Upper lobe of left lung (tissue), 6 donors: ENCODE results near the gene CAMTA2. TPM values are rescaled to one million over a fixed set of nuclear protein-coding genes. Genes with fewer than 3 reads are reported as not detected.
"Not testable (repeated sequence)": the region's sequence is repeated elsewhere in the genome, so short reads cannot be mapped to it uniquely, and the experiment has no call there.

Source experiments
- ATAC-seq, 2 donors: fragments of 200-7000 bp; cut with Tn5 transposase; one replicate each; pipeline ENCODE4 v1.9.1; 2022; ENCODE audit warnings: mild to moderate bottlenecking in 2 of 2, moderate library complexity in 2 of 2; ENCODE audit not compliant: low FRiP score in 2 of 2
- DNase-seq, 2 donors: peaks; one replicate each; pipeline ENCODE4 v3.0.0-alpha.2; 2019 to 2020
- H3K27ac ChIP-seq, 4 donors: fragments of 200-600 bp; sonication (generic); one replicate each; pipeline ENCODE4 v1.5.1; 2016 to 2019
- H3K27me3 ChIP-seq, 4 donors: fragments of 200-600 bp; sonication (generic); one replicate each; pipeline ENCODE4 v1.5.1; 2017 to 2019
- H3K36me3 ChIP-seq, 4 donors: fragments of 200-600 bp; sonication (generic); one replicate each; pipeline ENCODE4 v1.5.1; 2016 to 2019
- H3K4me1 ChIP-seq, 4 donors: fragments of 200-600 bp; sonication (generic); one replicate each; pipeline ENCODE4 v1.5.1; 2018 to 2019
- H3K4me3 ChIP-seq, 4 donors: fragments of 200-600 bp; sonication (generic); one replicate each; pipeline ENCODE4 v1.5.1; 2017 to 2019; ENCODE audit warnings: mild to moderate bottlenecking in 2 of 4, moderate library complexity in 1 of 4
- H3K9me3 ChIP-seq, 4 donors: fragments of 200-600 bp; sonication (generic); one replicate each; pipeline ENCODE4 v1.5.1; 2018 to 2019
- EP300 ChIP-seq, 4 donors: sonication (generic); formaldehyde crosslinking; IDR thresholded peaks; one replicate each; pipeline ENCODE4 v1.5.1; 2017; ENCODE audit warnings: antibody characterized with exemption in 4 of 4, control low read depth in 2 of 4
- POLR2A ChIP-seq, 4 donors: fragments of 450-650 bp; IDR thresholded peaks; one replicate each; pipeline ENCODE4 v1.5.1; 2016 to 2017; ENCODE audit warnings: antibody characterized with exemption in 4 of 4, mild to moderate bottlenecking in 2 of 4
- POLR2AphosphoS5 ChIP-seq, 2 donors: sonication (generic); formaldehyde crosslinking; IDR thresholded peaks; one replicate each; pipeline ENCODE4 v1.5.1; 2017; ENCODE audit warnings: antibody characterized with exemption in 2 of 2
- WGBS, 2 donors: methylation state at CpG; one replicate each; pipeline ENCODE4 v1.1.5; 2017 to 2018; 5-methylcytosine and 5-hydroxymethylcytosine counted together
- total RNA-seq, 6 donors: library from RNA; depleted of rRNA in 4 of 6; stranded (reverse); fragments of >200 nt in 4 of 6; gene quantifications; one replicate each; pipeline versions ENCODE4 v1.1.0 to v1.2.1, GENCODE V29; 2016 to 2021
- TF ChIP-seq, protein P1 (sequence below), 6 experiments: fragments of 450-650 bp in 4 of 6; fragments of 200-600 bp in 2 of 6; sonication (generic) in 2 of 6; IDR thresholded peaks; one replicate each; pipeline ENCODE4 v1.5.1; 2016 to 2019; ENCODE audit warnings: antibody characterized with exemption in 6 of 6
- donor health status: DM: no; HTN: no; CAD: no; lungs with moderate emphysema.
- donor health status: DM: no; HTN: yes; CAD: no; lungs with severe emphysema.

The CAMTA2 gene
- total RNA-seq, 6 donors from 2014 or later, result 27.1 to 162 (median 50.8) TPM

DNA sequence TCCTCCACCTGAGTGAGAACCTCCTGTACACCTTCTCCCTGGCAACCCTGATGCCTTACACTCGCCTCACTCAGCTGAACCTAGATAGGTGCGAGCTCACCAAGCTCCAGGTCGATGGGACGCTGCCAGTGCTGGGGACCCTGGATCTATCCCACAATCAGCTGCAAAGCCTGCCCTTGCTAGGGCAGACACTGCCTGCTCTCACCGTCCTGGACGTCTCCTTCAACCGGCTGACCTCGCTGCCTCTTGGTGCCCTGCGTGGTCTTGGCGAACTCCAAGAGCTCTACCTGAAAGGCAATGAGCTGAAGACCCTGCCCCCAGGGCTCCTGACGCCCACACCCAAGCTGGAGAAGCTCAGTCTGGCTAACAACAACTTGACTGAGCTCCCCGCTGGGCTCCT is 54.7 kb downstream of the CAMTA2 start:
- no peak for TF ChIP-seq POLR2A (IDR thresholded peaks at IDR 0.05)
- TF ChIP-seq EP300 (IDR thresholded peaks at IDR 0.05), result no peak
- no peak for TF ChIP-seq POLR2AphosphoS5 (IDR thresholded peaks at IDR 0.05)
- TF ChIP-seq, protein P1, sequence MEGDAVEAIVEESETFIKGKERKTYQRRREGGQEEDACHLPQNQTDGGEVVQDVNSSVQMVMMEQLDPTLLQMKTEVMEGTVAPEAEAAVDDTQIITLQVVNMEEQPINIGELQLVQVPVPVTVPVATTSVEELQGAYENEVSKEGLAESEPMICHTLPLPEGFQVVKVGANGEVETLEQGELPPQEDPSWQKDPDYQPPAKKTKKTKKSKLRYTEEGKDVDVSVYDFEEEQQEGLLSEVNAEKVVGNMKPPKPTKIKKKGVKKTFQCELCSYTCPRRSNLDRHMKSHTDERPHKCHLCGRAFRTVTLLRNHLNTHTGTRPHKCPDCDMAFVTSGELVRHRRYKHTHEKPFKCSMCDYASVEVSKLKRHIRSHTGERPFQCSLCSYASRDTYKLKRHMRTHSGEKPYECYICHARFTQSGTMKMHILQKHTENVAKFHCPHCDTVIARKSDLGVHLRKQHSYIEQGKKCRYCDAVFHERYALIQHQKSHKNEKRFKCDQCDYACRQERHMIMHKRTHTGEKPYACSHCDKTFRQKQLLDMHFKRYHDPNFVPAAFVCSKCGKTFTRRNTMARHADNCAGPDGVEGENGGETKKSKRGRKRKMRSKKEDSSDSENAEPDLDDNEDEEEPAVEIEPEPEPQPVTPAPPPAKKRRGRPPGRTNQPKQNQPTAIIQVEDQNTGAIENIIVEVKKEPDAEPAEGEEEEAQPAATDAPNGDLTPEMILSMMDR (IDR thresholded peaks at IDR 0.05), result no peak
- Histone ChIP-seq H3K4me3 (no peak overlapping the region), H3K4me1 (peaks cover 5 to 14% (median 8%) of the 10 kb centered on the region in 4 donors), H3K27ac (no peak overlapping the region), H3K27me3 (no peaks in the 10 kb centered on the region), H3K9me3 (no peaks in the 10 kb centered on the region), H3K36me3 (peaks cover 8 to 17% (median 12%) of the 10 kb centered on the region in 4 donors)
- 90 to 94% methylated on average over 8 to 12 of the region's 12 CpGs for WGBS, 2 donors
- DNase-seq (no peak), ATAC-seq (no peak)

GRCh38 chr17:4931963-4932362 is 55.5 kb downstream of the CAMTA2 start, which contains the start of gene GP1BA:
TSS of gene GP1BA (plus strand) at chr17:4932277. CDS start at chr17:4932605, 328 bp downstream.
- Histone ChIP-seq H3K27me3 (no peaks in the 10 kb centered on the region), H3K36me3 (peaks cover 2 to 9% (median 4%) of the 10 kb centered on the region in 4 donors), H3K9me3 (no peaks in the 10 kb centered on the region), H3K4me1 (peaks cover 5 to 13% (median 8%) of the 10 kb centered on the region in 4 donors), H3K27ac (no peak within 1 kb of the TSS), H3K4me3 (no peak within 1 kb of the TSS)
- TF ChIP-seq POLR2AphosphoS5 (IDR thresholded peaks at IDR 0.05), result no peak
- TF ChIP-seq, protein P1 (IDR thresholded peaks at IDR 0.05), result no peak
- no peak for TF ChIP-seq POLR2A (IDR thresholded peaks at IDR 0.05)
- no peak for TF ChIP-seq EP300 (IDR thresholded peaks at IDR 0.05)
- WGBS, 2 donors, result 75 to 80% methylated on average over 14 of the region's 14 CpGs
- ATAC-seq (no peak), DNase-seq (no peak)

DNA sequence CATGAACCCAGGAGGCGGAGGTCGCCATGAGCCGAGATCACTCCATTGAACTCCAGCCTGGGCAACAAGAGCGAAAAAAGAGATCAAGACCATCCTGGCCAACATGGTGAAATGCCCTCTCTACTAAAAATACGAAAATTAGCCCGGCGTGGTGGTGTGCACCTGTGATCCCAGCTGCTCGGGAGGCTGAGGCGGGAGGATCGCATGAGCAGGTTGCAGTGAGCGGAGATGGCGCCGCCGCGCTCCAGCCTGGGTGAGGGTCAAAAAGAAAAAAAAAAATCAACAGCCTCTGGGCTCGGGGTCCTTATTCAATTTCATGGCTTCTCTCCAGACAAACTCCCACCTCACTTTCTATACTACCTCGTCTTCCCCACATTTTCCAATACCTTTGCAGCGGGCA is 58.6 kb downstream of the CAMTA2 start:
- DNase-seq, result peak in 1 of 2 donors; percentile 68
- no peaks in the 10 kb centered on the region for H3K9me3 ChIP-seq
- WGBS, 2 donors, result 96 to 97% methylated on average over 18 of the region's 18 CpGs

DNA sequence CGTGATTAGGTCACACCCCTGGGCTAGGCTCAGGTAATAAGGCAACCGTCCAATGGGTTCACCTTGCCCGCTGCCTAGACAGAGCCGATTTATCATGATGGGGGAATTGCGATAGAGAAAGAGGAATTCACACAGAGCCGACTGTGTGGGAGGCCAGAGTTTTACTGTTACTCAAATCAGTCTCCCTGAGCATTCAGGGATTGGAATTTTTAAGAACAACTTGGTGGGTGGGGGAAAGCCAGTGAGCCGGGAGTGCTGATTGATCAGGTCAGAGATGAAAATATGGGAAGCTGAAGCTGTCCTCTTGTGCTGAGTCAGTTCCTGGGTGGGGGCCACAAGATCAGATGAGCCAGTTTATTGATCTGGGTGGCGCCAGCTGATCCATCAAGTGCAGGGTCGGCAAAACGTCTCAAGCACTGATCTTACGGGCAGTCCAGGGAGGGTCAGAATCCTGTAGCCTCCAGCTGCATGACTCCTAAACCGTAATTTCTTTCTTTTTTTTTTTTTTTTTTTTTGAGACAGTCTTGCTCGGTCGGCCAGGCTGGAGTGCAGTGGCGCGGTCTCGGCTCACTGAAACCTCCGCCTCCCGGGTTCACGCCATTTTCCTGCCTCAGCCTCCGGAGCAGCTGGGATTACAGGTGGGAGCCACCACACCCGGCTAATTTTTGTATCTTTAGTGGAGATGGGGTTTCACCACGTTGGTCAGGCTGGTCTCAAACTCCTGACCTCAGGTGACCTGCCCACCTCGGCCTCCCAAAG is 60.7 kb downstream of the CAMTA2 start:
- H3K36me3 ChIP-seq, ATAC-seq, H3K27ac ChIP-seq, H3K4me3 ChIP-seq, H3K4me1 ChIP-seq, H3K9me3 ChIP-seq, DNase-seq, H3K27me3 ChIP-seq: not testable (repeated sequence)
- WGBS, 2 donors, result 88 to 89% methylated on average over 19 to 24 of the region's 24 CpGs

More for the DNA sequence above, 58.6 kb downstream of the CAMTA2 start:
- Histone ChIP-seq H3K36me3 (no peaks in the 10 kb centered on the region), H3K4me3 (no peak overlapping the region), H3K4me1 (peaks cover under 1 to 4% (median 1%) of the 10 kb centered on the region in 4 donors), H3K27ac (no peak overlapping the region), H3K27me3 (no peaks in the 10 kb centered on the region)
- no peak for ATAC-seq
- no peak for TF ChIP-seq EP300 (IDR thresholded peaks at IDR 0.05)
- no peak for TF ChIP-seq POLR2A (IDR thresholded peaks at IDR 0.05)
- TF ChIP-seq POLR2AphosphoS5 (IDR thresholded peaks at IDR 0.05), result no peak
- TF ChIP-seq, protein P1 (IDR thresholded peaks at IDR 0.05), result no peak

DNA sequence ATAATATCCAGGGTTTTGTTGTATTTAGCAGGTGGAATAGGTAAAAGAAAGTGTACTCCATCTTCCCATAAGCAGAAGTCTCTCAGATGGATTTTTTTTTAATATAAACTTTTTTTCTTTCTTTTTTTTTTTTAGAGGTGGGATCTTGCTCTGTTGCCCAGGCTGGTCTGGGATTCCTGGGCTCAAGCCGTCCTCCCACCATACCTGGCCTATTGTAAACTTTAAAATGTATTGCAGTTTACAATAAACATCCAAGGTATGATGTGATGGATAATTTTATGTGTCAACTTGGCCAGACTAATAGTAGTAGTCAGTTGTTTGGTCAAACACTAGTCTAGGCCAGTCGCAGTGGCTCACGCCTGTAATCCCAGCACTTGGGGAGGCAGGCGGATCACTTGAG is 66.2 kb downstream of the CAMTA2 start:
- Histone ChIP-seq H3K4me1 (peaks cover 0 to 10% (median 3%) of the 10 kb centered on the region in 4 donors), H3K9me3 (no peaks in the 10 kb centered on the region), H3K27me3 (no peaks in the 10 kb centered on the region), H3K27ac (no peak overlapping the region), H3K4me3 (no peak overlapping the region), H3K36me3 (no peaks in the 10 kb centered on the region)
- TF ChIP-seq POLR2AphosphoS5 (IDR thresholded peaks at IDR 0.05) (no peak), EP300 (IDR thresholded peaks at IDR 0.05) (no peak), POLR2A (IDR thresholded peaks at IDR 0.05) (no peak)
- TF ChIP-seq, protein P1 (IDR thresholded peaks at IDR 0.05), result no peak
- WGBS, 2 donors, result 91 to 96% methylated on average over 4 of the region's 4 CpGs
- ATAC-seq, result no peak
- no peak for DNase-seq
